Endothelial cell (in vitro differentiated cells): Measurements from ENCODE around the gene TRIOBP. TPM values are rescaled to one million over a fixed set of nuclear protein-coding genes. Genes with fewer than 3 reads are reported as not detected.
A peak's percentile ranks its signal among the peaks of the same experiment; 100 is the strongest.

Experiments used
- DNase-seq: peaks from one replicate; pipeline ENCODE4 v3.0.0; 2021; ENCODE audit warnings: low spot score
- H3K27ac Mint-ChIP-seq: one replicate; pipeline ENCODE4 v1.8.0; 2021; ENCODE audit warnings: mixed read lengths, inconsistent platforms; ENCODE audit not compliant: unreplicated experiment
- H3K27me3 Mint-ChIP-seq: one replicate; pipeline ENCODE4 v1.8.0; 2021; ENCODE audit warnings: mild to moderate bottlenecking, moderate library complexity, mixed read lengths, inconsistent platforms; ENCODE audit not compliant: unreplicated experiment
- H3K36me3 Mint-ChIP-seq: one replicate; pipeline ENCODE4 v1.8.0; 2021; ENCODE audit warnings: mild to moderate bottlenecking, low read depth, mixed read lengths, inconsistent platforms; ENCODE audit not compliant: unreplicated experiment
- H3K4me1 Mint-ChIP-seq: one replicate; pipeline ENCODE4 v1.8.0; 2021; ENCODE audit warnings: mild to moderate bottlenecking, mixed read lengths, inconsistent platforms; ENCODE audit not compliant: unreplicated experiment
- H3K4me3 Mint-ChIP-seq: one replicate; pipeline ENCODE4 v1.8.0; 2021; ENCODE audit warnings: mild to moderate bottlenecking, mixed read lengths, inconsistent platforms; ENCODE audit not compliant: unreplicated experiment
- H3K9me3 Mint-ChIP-seq: one replicate; pipeline ENCODE4 v1.8.0; 2021; ENCODE audit warnings: mixed read lengths, inconsistent platforms; ENCODE audit not compliant: unreplicated experiment
- total RNA-seq: library from RNA; stranded (reverse); fragmentation: NEBNext Ultra II Directional; extraction: Animal tissue kit (Norgen Biotek cat#: 25700); gene quantifications from one replicate; pipeline ENCODE4 v1.2.1, GENCODE V29; 2021; ENCODE audit not compliant: unreplicated experiment
- TF ChIP-seq, protein P1 (sequence below): fragments of 200-600 bp; sonication (generic); IDR thresholded peaks from one replicate; pipeline ENCODE4 v1.5.0; 2021; ENCODE audit warnings: antibody characterized with exemption; ENCODE audit not compliant: unreplicated experiment

The TRIOBP gene
- total RNA-seq, 1 donor from 2014 or later = 110 TPM

DNA sequence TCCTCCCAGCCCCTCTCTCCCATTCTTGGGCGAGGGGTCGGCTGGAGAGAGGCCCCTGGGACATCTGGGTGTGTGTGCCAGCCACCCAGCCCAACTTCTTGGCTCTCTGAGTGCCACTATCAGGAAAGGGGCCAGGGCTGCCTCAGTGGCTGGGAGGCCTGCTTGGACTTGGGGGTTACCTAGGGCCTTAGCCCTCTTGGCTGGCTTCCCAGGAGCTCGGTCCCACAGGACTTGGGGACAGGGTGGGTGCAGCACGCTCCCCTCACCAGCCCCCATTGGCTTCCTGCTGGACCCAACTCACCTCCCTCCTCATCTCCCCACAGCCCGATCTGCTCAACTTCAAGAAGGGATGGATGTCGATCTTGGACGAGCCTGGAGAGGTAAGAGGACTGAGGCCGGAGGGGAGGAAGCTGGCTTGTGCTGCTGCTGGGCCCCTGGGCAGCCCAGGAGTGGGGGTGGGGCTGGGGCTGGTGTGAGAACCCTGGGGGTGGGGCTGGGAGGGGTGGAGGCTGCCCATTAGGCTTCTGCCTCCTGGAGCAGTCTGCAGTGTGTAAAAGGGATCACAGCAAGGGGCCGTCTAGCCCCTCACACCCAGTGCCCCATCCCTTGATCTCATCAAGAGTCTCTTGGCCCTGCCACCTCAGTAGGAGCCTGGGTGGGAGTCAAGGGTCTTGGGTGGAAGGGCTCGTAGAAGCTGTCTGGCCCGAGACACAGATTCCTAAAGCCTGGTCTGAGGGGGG is 54.8 kb downstream of the TRIOBP start:
- Mint-ChIP-seq H3K4me3 (no peak overlapping the region), H3K4me1 (peaks cover 23% of the 10 kb centered on the region), H3K9me3 (no peaks in the 10 kb centered on the region), H3K36me3 (peaks cover 14% of the 10 kb centered on the region), H3K27ac (no peak overlapping the region), H3K27me3 (peaks cover 10% of the 10 kb centered on the region)
- TF ChIP-seq, protein P1, sequence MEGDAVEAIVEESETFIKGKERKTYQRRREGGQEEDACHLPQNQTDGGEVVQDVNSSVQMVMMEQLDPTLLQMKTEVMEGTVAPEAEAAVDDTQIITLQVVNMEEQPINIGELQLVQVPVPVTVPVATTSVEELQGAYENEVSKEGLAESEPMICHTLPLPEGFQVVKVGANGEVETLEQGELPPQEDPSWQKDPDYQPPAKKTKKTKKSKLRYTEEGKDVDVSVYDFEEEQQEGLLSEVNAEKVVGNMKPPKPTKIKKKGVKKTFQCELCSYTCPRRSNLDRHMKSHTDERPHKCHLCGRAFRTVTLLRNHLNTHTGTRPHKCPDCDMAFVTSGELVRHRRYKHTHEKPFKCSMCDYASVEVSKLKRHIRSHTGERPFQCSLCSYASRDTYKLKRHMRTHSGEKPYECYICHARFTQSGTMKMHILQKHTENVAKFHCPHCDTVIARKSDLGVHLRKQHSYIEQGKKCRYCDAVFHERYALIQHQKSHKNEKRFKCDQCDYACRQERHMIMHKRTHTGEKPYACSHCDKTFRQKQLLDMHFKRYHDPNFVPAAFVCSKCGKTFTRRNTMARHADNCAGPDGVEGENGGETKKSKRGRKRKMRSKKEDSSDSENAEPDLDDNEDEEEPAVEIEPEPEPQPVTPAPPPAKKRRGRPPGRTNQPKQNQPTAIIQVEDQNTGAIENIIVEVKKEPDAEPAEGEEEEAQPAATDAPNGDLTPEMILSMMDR = no peak
- no peak for DNase-seq

DNA sequence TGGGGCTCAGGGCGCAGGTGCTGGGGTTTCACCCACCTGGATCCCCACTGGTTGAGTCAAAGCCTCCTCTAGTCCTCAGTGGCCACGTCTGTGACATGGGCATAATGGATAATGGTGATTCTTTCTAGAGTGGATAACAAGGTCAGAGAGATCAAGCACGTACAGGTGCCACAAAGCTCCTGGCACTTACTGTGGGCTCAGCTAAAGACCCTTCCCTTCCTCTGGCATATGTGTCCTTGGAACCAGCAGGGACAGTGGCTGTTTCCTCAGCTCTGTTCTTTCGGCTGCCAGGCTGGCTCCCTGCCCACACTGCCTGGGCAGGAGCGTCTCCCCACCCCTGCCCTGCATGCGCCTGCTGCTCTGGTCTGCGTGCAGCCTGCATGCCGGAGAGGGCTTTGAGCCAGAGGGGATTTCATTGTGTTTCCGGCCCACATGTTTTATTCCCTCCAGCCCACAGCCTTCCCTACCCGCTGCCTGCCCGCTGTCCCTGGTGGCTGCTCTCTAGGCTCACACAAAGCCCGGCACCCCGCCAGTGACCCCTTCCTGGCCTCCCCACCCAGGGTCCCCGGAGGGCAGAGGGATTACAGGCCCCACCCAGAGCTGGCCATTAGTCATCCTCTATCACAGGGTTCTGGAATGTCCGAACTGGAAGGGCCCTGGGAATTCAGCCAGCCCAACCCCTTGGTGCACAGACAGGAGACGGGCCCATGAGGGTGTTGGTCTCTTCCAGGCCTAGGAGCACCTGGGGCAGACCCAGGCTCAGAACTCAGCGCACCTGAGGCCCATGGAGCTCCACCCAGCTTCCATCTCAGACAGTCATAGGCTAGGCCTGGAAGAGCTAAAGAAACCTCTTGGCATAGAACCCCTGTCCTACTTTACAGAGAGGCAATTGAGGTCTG is 55.6 kb downstream of the TRIOBP start:
- no peak overlapping the region for H3K4me3 Mint-ChIP-seq
- no peak overlapping the region for H3K27ac Mint-ChIP-seq
- H3K9me3 Mint-ChIP-seq = no peaks in the 10 kb centered on the region
- H3K4me1 Mint-ChIP-seq = peaks cover 27% of the 10 kb centered on the region
- H3K36me3 Mint-ChIP-seq = peaks cover 19% of the 10 kb centered on the region
- TF ChIP-seq, protein P1 = no peak
- H3K27me3 Mint-ChIP-seq = peaks cover 10% of the 10 kb centered on the region
- no peak for DNase-seq

DNA sequence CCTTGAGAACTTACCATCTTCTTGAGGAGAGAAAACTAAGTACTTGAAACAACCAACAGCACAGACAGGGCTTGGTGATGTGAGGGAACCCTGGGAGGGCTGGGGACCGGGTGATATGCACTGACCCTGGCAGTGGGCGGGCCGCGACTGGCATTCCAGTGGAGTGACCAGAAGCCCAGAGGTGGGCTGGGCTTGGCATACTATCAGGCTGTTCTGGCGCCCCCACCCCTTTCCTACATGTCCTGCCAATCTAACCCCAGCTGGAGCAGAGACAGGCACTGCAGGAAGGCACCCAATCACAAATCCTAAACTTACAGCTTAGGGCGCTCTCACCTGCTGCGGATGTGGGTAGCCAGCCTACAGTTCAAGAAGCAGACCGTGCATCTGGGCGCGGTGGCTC is 56.9 kb downstream of the TRIOBP start:
- Mint-ChIP-seq H3K36me3 (peaks cover 24% of the 10 kb centered on the region), H3K27ac (no peak overlapping the region), H3K4me3 (no peak overlapping the region), H3K27me3 (peaks cover 10% of the 10 kb centered on the region), H3K9me3 (no peaks in the 10 kb centered on the region), H3K4me1 (peaks cover 24% of the 10 kb centered on the region)
- TF ChIP-seq, protein P1 = no peak
- DNase-seq = no peak

DNA sequence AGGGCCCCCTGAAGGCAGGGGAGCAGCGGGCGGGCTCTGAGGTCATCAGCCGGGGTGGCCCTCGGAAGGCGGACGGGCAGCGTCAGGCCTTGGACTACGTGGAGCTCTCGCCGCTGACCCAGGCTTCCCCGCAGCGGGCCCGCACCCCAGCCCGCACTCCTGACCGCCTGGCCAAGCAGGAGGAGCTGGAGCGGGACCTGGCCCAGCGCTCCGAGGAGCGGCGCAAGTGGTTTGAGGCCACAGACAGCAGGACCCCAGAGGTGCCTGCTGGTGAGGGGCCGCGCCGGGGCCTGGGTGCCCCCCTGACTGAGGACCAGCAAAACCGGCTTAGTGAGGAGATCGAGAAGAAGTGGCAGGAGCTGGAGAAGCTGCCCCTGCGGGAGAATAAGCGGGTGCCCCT is 60.8 kb downstream of the TRIOBP start:
- no peaks in the 10 kb centered on the region for H3K9me3 Mint-ChIP-seq
- peaks cover 33% of the 10 kb centered on the region for H3K4me1 Mint-ChIP-seq
- H3K27ac Mint-ChIP-seq = no peak overlapping the region
- no peak overlapping the region for H3K4me3 Mint-ChIP-seq
- H3K36me3 Mint-ChIP-seq = peaks cover 40% of the 10 kb centered on the region
- DNase-seq = no peak
- TF ChIP-seq, protein P1 = no peak
- peaks cover 8% of the 10 kb centered on the region for H3K27me3 Mint-ChIP-seq

DNA sequence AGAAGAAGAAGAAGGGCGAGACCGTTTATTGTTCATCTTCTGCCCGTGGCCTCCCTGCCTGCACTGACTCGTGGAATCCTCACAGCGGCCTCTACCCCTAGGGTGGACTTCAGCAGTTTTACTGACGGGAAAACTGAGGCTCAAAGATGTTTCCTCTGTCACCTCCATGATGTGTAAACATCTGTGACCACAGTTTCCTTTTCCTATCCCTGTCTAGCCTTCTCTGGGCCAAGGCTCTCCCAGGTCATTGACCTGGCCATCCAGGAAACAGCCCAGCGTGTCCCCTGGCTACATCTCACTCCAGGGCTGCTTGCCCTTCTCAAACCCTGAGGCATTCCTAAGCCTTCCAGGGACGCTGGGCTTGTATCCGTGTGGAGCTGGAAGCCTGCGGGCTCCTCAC is 61.8 kb downstream of the TRIOBP start:
- peaks cover 8% of the 10 kb centered on the region for H3K27me3 Mint-ChIP-seq
- H3K4me3 Mint-ChIP-seq = peak overlapping the region; percentile 6
- peak; percentile 53 for DNase-seq
- H3K36me3 Mint-ChIP-seq = peaks cover 39% of the 10 kb centered on the region
- H3K9me3 Mint-ChIP-seq = no peaks in the 10 kb centered on the region
- peak overlapping the region; percentile 84 for H3K27ac Mint-ChIP-seq
- TF ChIP-seq, protein P1 = no peak
- H3K4me1 Mint-ChIP-seq = peaks cover 33% of the 10 kb centered on the region
